Measurements from ENCODE around the gene SAXO2.

- TF ChIP-seq CTCF (conservative IDR thresholded peaks at IDR 0.05; ENCODE audit: low read depth, low read length) (no peak), EZH2 (IDR thresholded peaks at IDR 0.05; ENCODE audit: borderline replicate concordance, low read depth, low read length, poor library complexity, severe bottlenecking) (no peak)
These were observed 29.7 kb downstream of the SAXO2 start for GRCh38 chr15:82292271-82292670.

Data from A673 (cell line).